HFF-Myc (cell line): ENCODE data around the gene ABCA12.
A peak's percentile ranks its signal among the peaks of the same experiment; 100 is the strongest.

Experiments
- DNase-seq: peaks from one replicate; pipeline ENCODE4 v3.0.0-alpha.2; 2011; ENCODE audit warnings: low read depth; ENCODE audit errors: extremely low read depth
- H3K4me3 ChIP-seq: replicated peaks from 2 replicates; pipeline ENCODE4 v1.5.1; 2011; ENCODE audit warnings: low read depth, mild to moderate bottlenecking, control low read depth, low read length
- TF ChIP-seq, protein P1 (sequence below): IDR thresholded peaks from 2 replicates; pipeline ENCODE4 v1.5.1; 2012; ENCODE audit warnings: mild to moderate bottlenecking, low read depth, low read length, control low read depth; ENCODE audit errors: missing control alignments

ABCA12 gene

DNA sequence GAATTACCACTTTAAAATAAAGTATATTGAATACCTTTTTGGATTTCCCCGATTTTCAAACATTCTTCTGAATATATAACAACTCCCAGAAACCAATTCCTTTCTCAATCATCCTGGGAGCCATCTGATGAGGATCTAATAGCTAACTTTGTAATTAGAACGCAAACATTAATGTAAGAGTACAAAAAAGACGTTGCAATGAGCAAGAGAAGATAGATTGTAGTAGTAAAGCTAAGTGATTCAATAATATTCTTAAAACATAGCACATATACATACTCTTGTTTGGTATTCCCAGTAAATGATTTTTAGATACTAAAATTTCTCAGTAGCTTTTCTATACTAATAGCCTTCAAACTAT is 1.1 kb downstream of the ABCA12 start:
- TF ChIP-seq, protein P1, sequence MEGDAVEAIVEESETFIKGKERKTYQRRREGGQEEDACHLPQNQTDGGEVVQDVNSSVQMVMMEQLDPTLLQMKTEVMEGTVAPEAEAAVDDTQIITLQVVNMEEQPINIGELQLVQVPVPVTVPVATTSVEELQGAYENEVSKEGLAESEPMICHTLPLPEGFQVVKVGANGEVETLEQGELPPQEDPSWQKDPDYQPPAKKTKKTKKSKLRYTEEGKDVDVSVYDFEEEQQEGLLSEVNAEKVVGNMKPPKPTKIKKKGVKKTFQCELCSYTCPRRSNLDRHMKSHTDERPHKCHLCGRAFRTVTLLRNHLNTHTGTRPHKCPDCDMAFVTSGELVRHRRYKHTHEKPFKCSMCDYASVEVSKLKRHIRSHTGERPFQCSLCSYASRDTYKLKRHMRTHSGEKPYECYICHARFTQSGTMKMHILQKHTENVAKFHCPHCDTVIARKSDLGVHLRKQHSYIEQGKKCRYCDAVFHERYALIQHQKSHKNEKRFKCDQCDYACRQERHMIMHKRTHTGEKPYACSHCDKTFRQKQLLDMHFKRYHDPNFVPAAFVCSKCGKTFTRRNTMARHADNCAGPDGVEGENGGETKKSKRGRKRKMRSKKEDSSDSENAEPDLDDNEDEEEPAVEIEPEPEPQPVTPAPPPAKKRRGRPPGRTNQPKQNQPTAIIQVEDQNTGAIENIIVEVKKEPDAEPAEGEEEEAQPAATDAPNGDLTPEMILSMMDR, result no peak
- no peak overlapping the region for H3K4me3 ChIP-seq
- DNase-seq, result no peak

DNA sequence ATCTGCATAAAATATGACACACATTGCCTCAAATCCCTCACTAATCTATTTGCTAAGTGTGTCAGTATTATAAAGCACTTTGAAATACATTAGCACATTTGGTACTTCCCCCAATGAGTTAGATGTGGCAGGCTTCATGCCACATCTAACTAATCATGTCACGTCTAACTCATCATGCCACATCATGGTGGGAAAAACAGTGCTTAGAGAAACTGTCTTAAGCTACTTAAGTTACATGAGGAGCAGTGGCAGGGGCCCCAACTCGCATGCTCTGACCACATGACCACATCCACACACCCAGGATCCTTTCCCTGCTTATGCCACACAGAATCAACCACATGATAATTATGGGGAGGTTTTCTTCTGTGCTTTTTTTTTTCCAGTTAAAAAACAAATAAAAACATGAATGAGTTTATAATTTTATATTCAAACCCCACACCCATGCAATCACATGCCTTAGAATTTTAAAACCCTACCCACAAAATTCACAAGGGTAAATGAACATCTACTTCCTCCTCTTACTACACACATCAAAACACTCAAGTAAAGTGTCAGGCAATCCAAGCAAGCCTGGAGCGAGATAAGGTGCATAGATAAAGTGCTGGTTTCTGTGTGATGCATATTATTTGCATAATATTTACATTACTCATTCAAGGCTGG is 1.6 kb downstream of the ABCA12 start:
- DNase-seq, result peak; percentile 10
- H3K4me3 ChIP-seq, result no peak overlapping the region
- TF ChIP-seq, protein P1, result no peak

DNA sequence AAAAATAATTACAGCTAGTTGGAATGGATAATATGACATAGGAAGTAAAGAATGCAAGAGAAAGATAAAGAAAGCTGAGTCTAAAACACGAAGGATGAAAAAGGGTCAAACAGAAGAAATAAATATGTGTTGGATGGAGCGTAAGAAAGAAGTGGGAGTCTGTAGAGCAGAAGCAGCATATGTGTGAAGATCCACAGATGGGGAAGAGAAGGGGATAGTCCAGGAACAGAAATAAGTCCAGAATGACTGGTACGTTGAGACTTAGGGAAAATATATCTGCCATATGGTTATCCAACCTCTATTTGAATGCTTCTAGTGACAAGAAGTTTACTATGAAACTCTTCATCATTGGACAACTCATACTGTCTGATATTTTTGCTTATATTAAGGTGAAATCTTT is 18.0 kb downstream of the ABCA12 start:
- TF ChIP-seq, protein P1, result no peak
- DNase-seq, result no peak
- H3K4me3 ChIP-seq, result no peak overlapping the region

DNA sequence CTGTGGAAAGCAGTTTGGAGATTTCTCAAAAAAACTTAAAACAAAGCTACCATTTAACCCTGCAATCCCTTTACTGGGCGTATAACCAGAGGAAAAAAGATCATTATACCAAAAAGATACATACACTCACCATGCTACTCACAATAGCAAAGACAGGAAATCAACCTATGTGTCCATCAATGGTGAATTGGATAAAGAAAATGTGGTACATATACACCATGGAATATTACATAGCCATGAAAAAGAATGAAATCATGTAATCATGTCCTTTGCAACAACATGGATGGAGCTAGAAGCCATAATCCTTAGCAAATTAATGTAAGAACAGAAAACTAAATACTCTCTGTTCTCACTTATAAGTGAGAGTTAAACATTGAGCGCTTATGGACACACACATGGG is 18.6 kb downstream of the ABCA12 start:
- no peak overlapping the region for H3K4me3 ChIP-seq
- DNase-seq, result no peak
- TF ChIP-seq, protein P1, result no peak

DNA sequence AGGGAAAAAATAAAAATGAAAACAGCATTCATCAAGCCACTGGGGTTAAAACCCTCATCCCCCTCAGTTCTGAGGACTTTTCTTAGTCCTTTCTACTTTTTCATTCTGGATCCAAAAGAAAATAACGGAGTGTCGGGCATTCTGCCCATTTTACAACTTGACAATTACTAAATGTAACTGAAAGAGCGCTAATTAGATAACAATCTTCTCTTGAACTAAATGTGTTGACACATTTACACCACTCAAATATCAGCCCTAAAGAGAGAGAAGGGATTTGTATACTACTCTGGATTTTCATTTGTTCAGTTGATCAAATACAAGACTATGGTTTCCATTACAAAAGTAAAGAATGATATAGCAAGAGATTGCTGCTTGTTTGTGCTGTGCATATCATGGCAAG is 27.5 kb downstream of the ABCA12 start:
- TF ChIP-seq, protein P1, result no peak

DNA sequence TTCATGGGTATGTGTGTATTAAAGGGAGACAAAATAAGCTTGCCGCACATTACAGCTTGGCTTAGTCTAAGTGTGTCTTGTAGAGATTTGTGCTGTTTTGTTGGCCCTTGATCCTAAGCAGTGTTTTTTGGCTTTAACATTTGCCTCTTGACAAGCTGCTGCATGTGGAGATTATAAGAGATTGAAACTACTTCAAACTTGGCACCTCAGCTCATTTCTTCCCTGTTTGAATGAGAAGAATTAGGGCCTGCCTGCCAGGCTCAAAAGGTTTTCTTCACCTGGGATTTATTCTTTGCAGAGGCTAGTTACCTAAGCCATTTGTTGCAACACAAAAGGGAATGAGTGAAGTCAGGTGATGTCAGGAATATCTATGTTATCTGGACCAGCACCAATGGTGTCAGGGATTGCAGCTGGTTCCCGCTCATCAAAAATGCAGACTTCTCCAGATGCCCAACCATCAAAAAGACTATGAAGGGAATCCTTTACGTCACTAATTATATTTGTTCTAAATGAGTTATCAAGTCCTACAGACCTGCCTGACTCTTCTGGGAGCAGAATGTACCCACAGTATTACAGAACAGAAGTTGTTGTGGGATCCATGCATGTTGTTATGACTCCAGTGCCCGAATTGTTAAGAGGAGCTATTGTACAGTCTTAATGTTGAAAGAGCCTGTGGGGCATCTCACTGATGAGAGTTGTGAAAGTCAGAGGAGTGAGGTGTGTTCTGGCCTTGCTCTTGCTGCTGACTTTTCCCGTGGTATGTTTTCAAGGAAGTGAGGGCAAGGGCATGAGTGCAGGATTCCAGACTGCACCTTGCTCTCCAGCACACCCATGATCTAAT is 31.0 kb downstream of the ABCA12 start:
- no peak for DNase-seq
- TF ChIP-seq, protein P1, result no peak
- no peak overlapping the region for H3K4me3 ChIP-seq

More for the DNA sequence above, 27.5 kb downstream of the ABCA12 start:
- DNase-seq, result no peak
- H3K4me3 ChIP-seq, result no peak overlapping the region
